HepG2 (cell line): ENCODE data around the gene ABHD1. TPM values are rescaled to one million over a fixed set of nuclear protein-coding genes. Genes with fewer than 3 reads are reported as not detected.

Experiments
- ATAC-seq: fragments of 200-7000 bp; cut with Tn5 transposase; 3 replicates; pipeline ENCODE4 v1.9.1; 2020; ENCODE audit warnings: mild to moderate bottlenecking, moderate library complexity
- BruUV-seq: library from RNA; stranded (reverse); fragments of 400-500 nt; replicated peaks from 2 replicates; lab custom pipeline; 2021; lab: Mats Ljungman, UMichigan
- CTCF ChIA-PET: fragments of 300-600 bp; formaldehyde crosslinking; extraction: SDS; loops from one replicate; lab custom pipeline; 2021; ENCODE audit warnings: low total read pairs, inconsistent platforms, low intra/inter-chr PET ratio; lab: Yijun Ruan, JAX
- POLR2A ChIA-PET: fragments of 350-600 bp; sonication (Branson Sonifier 250); formaldehyde crosslinking; loops from one replicate; lab custom pipeline; 2020; ENCODE audit warnings: antibody characterized with exemption, inconsistent platforms; lab: Yijun Ruan, JAX
- DNase-seq: peaks from one replicate; pipeline ENCODE4 v3.0.0-alpha.2; 2015; ENCODE audit warnings: low spot score
- FAIRE-seq: peaks from 3 replicates; lab custom pipeline; 2011; peaks lifted over from hg19 to GRCh38; lab: Jason Lieb, UNC
- H2AFZ ChIP-seq: one replicate; pipeline ENCODE4 v1.6.1; 2011; ENCODE audit warnings: low read length, inconsistent platforms
- H3K27ac ChIP-seq: fragments of 300-600 bp; 3 replicates; pipeline ENCODE4 v1.8.0; 2011; ENCODE audit warnings: mixed run types, mild to moderate bottlenecking, mixed read lengths, low read length, inconsistent platforms; ENCODE audit not compliant: insufficient read depth; ENCODE audit errors: extremely low read length
- H3K27me3 ChIP-seq, 2 experiments: fragments of 200-600 bp in 1 of 2; 2 replicates in 1 of 2; 3 replicates in 1 of 2; pipeline versions ENCODE4 v1.6.0 to v1.8.0; 2011; ENCODE audit warnings: low read length in 2 of 2, mild to moderate bottlenecking in 2 of 2, moderate library complexity in 2 of 2, inconsistent platforms in 1 of 2; ENCODE audit not compliant: insufficient read depth in 2 of 2, control insufficient read depth in 1 of 2
- H3K36me3 ChIP-seq, 2 experiments: fragments of 200-600 bp in 1 of 2; replicated peaks in 1 of 2; 2 replicates in 1 of 2; 3 replicates in 1 of 2; pipeline versions ENCODE4 v1.5.1 to v1.8.0; 2011; ENCODE audit warnings: low read length in 2 of 2, inconsistent platforms in 1 of 2; ENCODE audit not compliant: insufficient read depth in 2 of 2, control insufficient read depth in 1 of 2
- H3K4me1 ChIP-seq: 2 replicates; pipeline ENCODE4 v1.5.1; 2012; ENCODE audit warnings: low read length, inconsistent platforms; ENCODE audit not compliant: insufficient read depth
- H3K4me2 ChIP-seq: 2 replicates; pipeline ENCODE4 v1.6.0; 2011; ENCODE audit warnings: low read depth, low read length, inconsistent platforms
- H3K4me3 ChIP-seq, 3 experiments: fragments of 200-600 bp in 1 of 3; sonication (generic), shearing (Covaris generic) in 1 of 3; replicated peaks in 1 of 3; 2 replicates each; pipeline ENCODE4 v1.5.1; 2011 to 2016; ENCODE audit warnings: low read length in 3 of 3, inconsistent platforms in 2 of 3, low read depth in 2 of 3, mild to moderate bottlenecking in 2 of 3, control low read depth in 1 of 3, mixed read lengths in 1 of 3; ENCODE audit not compliant: insufficient read depth in 1 of 3
- H3K79me2 ChIP-seq: one replicate; pipeline ENCODE4 v1.6.1; 2011; ENCODE audit warnings: low read length, inconsistent platforms; ENCODE audit not compliant: insufficient read depth
- H3K9ac ChIP-seq: 2 replicates; pipeline ENCODE4 v1.6.0; 2011; ENCODE audit warnings: mild to moderate bottlenecking, low read depth, low read length, inconsistent platforms; ENCODE audit not compliant: insufficient read depth
- H3K9me3 ChIP-seq: 2 replicates; pipeline ENCODE4 v1.5.1; 2012; ENCODE audit warnings: mild to moderate bottlenecking, low read length
- H4K20me1 ChIP-seq: 2 replicates; pipeline ENCODE4 v1.6.0; 2011; ENCODE audit warnings: inconsistent platforms, mild to moderate bottlenecking, low read length, moderate library complexity; ENCODE audit not compliant: insufficient read depth
- BCLAF1 ChIP-seq: fragments of 450-650 bp; IDR thresholded peaks from 2 replicates; pipeline ENCODE4 v1.6.1; 2017; ENCODE audit warnings: mild to moderate bottlenecking
- CREM ChIP-seq, 2 experiments: sonication (generic) in 1 of 2; formaldehyde crosslinking in 1 of 2; IDR thresholded peaks; 2 replicates each; pipeline versions ENCODE4 v1.4.0 to v1.6.1; 2016 to 2020; ENCODE audit warnings: antibody characterized with exemption in 1 of 2, mild to moderate bottlenecking in 1 of 2, missing genetic modification reagents in 1 of 2
- ELF3 ChIP-seq: IDR thresholded peaks from 2 replicates; pipeline ENCODE4 v1.6.1; 2016; ENCODE audit warnings: missing genetic modification reagents, missing compliant biosample characterization
- ETV6 ChIP-seq: sonication (generic); formaldehyde crosslinking; conservative IDR thresholded peaks from 2 replicates; pipeline ENCODE4 v1.4.0; 2020; ENCODE audit warnings: missing genetic modification reagents
- GABPB1 ChIP-seq: IDR thresholded peaks from 2 replicates; pipeline ENCODE4 v1.6.1; 2016; ENCODE audit warnings: mild to moderate bottlenecking, missing genetic modification reagents, moderate library complexity, missing compliant biosample characterization
- HNRNPL ChIP-seq: fragments of 200-400 bp; formaldehyde crosslinking; IDR thresholded peaks from 2 replicates; pipeline ENCODE4 v1.6.1; 2017; ENCODE audit warnings: mild to moderate bottlenecking, low read depth, low read length
- HNRNPLL ChIP-seq: fragments of 200-400 bp; formaldehyde crosslinking; IDR thresholded peaks from 2 replicates; pipeline ENCODE4 v1.6.1; 2017; ENCODE audit warnings: mild to moderate bottlenecking, low read depth, low read length; ENCODE audit not compliant: poor library complexity, severe bottlenecking
- IRF9 ChIP-seq: sonication (generic); formaldehyde crosslinking; IDR thresholded peaks from 2 replicates; pipeline ENCODE4 v1.8.0; 2022; ENCODE audit warnings: missing genetic modification reagents, mild to moderate bottlenecking, borderline replicate concordance
- KAT2B ChIP-seq: fragments of 150-350 bp; IDR thresholded peaks from 2 replicates; pipeline ENCODE4 v1.6.1; 2014; ENCODE audit warnings: low read depth, low read length, borderline replicate concordance
- NFKB2 ChIP-seq: sonication (generic); formaldehyde crosslinking; IDR thresholded peaks from 2 replicates; pipeline ENCODE4 v1.4.0; 2020; ENCODE audit warnings: missing genetic modification reagents, borderline replicate concordance
- RAD21 ChIP-seq: fragments of 450-650 bp; formaldehyde crosslinking; IDR thresholded peaks from 2 replicates; pipeline ENCODE4 v1.5.0; 2020; ENCODE audit warnings: mild to moderate bottlenecking
- RBFOX2 ChIP-seq: fragments of 200-400 bp; formaldehyde crosslinking; IDR thresholded peaks from 2 replicates; pipeline ENCODE4 v1.6.1; 2017; ENCODE audit warnings: low read depth, mild to moderate bottlenecking, low read length
- SP1 ChIP-seq, 2 experiments: fragments of 450-650 bp in 1 of 2; sonication (generic) in 1 of 2; formaldehyde crosslinking in 1 of 2; IDR thresholded peaks; 2 replicates each; pipeline versions ENCODE4 v1.4.0 to v1.6.1; 2016 to 2020; ENCODE audit warnings: missing genetic modification reagents in 1 of 2
- SP5 ChIP-seq: IDR thresholded peaks from 2 replicates; pipeline ENCODE4 v1.6.1; 2016; ENCODE audit warnings: low read depth, borderline replicate concordance
- ZNF274 ChIP-seq: sonication (generic); formaldehyde crosslinking; IDR thresholded peaks from 2 replicates; pipeline ENCODE4 v1.5.1; 2020; ENCODE audit warnings: mild to moderate bottlenecking, missing genetic modification reagents
- ZNF292 ChIP-seq: sonication (generic); formaldehyde crosslinking; IDR thresholded peaks from 2 replicates; pipeline ENCODE4 v1.8.1; 2022; ENCODE audit warnings: mild to moderate bottlenecking, low read depth, missing genetic modification reagents, borderline replicate concordance
- ZNF720 ChIP-seq: sonication (generic); formaldehyde crosslinking; IDR thresholded peaks from 2 replicates; pipeline ENCODE4 v1.4.0; 2020; ENCODE audit warnings: missing genetic modification reagents
- WGBS: methylation state at CpG from one replicate; pipeline ENCODE4 v1.1.6; 2017; ENCODE audit warnings: low lambda C conversion rate; 5-methylcytosine and 5-hydroxymethylcytosine counted together
- in situ Hi-C: cut with HindIII; loops from 2 replicates; pipeline ENCODE4 v1.10.0; 2017; ENCODE audit warnings: low pct_unique_long_range_greater_than_20kb; ENCODE audit not compliant: extremely low pct_ligation_motif_present
- intact Hi-C: fragments of 100-400 bp; cut with micrococcal nuclease; formaldehyde crosslinking; loops from one replicate; pipeline ENCODE4 v1.10.0; 2022; ENCODE audit not compliant: unreplicated experiment
- polyA plus RNA-seq, 8 experiments: library from polyadenylated mRNA; depleted of rRNA in 3 of 8; stranded (reverse) in 7 of 8; unstranded in 1 of 8; fragments of >200 nt; fragmentation: Illumina TruSeq in 4 of 8; extraction: Trizol in 4 of 8; gene quantifications; 2 replicates each; pipeline versions ENCODE4 v1.2.1 to v1.2.3, GENCODE V29; 2011 to 2016; ENCODE audit warnings: low read depth in 4 of 8, missing spikeins in 1 of 8, mixed read lengths in 1 of 8; ENCODE audit not compliant: insufficient read depth in 1 of 8
- total RNA-seq, 5 experiments: library from RNA; depleted of rRNA; stranded (reverse); fragments of >200 nt; fragmentation: Illumina TruSeq; extraction: Trizol; gene quantifications; 2 replicates each; pipeline ENCODE4 v1.2.3, GENCODE V29; 2016; ENCODE audit warnings: low read depth in 1 of 5

ABHD1 gene
- total and polyA plus RNA-seq, 2 of the 13 experiments (the other 11 are each of a cell fraction or from before 2014, with no cell fraction given), result 0.04 to 0.81 TPM

DNA sequence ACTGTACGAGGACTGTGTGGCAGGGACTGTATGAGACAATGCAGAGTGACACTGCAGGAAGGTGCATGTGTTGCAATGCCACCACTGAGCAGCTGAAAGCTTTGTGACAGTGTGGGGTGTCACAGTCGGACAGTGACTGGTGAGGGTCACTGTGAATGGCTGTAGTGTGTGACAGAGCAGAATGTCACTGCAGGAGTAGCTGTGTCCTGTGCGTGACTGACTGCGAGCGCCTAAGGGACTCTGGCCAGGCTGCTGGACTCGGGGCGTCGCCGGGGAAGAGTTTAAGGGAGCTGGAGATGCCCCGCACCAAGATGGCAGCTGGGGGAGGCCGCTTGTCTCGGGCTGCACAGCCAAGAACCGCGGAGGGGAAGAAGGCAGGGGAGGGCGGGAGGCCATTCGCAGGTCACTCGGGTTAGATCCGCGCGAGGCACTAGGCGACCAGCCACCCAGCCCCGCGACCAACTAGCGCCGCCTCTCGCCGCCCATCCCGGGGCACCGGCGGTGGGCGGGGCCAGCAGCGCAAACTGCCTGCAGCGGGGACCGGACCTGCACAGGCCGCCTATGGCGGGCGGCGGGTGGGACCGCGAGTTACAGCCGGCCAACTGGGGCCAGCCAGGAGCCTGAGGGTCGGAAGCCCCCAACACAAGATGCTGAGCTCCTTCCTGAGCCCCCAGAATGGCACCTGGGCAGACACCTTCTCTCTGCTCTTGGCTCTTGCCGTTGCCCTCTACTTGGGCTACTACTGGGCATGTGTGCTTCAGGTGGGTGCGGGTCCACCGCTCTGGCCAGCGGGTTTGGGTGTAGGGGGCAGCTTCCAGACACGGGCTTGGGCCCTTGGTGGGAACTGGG lies at the start of gene ABHD1 (continued):
- TF ChIP-seq IRF9 (CRISPR knock-in tag), result peak; percentile 71; the same call in 1 of the 2 replicates
- TF ChIP-seq RAD21 (CRISPR knock-in tag), result 0 out of 2 replicates have a peak, but pooled peaks have one; percentile 45
- TF ChIP-seq ZNF274 (CRISPR knock-in tag), result peak; percentile 40; the same call in 1 of the 2 replicates
- peak; percentile 45; the same call in 1 of the 2 replicates for TF ChIP-seq ELF3 (CRISPR knock-in tag)
- 0 out of 2 replicates have a peak, but pooled peaks have one; percentile 52 for TF ChIP-seq HNRNPL
- TF ChIP-seq SP5 (CRISPR knock-in tag), result peak; percentile 68
- peak; percentile 79; the same call in 1 of the 2 replicates for TF ChIP-seq NFKB2

DNA sequence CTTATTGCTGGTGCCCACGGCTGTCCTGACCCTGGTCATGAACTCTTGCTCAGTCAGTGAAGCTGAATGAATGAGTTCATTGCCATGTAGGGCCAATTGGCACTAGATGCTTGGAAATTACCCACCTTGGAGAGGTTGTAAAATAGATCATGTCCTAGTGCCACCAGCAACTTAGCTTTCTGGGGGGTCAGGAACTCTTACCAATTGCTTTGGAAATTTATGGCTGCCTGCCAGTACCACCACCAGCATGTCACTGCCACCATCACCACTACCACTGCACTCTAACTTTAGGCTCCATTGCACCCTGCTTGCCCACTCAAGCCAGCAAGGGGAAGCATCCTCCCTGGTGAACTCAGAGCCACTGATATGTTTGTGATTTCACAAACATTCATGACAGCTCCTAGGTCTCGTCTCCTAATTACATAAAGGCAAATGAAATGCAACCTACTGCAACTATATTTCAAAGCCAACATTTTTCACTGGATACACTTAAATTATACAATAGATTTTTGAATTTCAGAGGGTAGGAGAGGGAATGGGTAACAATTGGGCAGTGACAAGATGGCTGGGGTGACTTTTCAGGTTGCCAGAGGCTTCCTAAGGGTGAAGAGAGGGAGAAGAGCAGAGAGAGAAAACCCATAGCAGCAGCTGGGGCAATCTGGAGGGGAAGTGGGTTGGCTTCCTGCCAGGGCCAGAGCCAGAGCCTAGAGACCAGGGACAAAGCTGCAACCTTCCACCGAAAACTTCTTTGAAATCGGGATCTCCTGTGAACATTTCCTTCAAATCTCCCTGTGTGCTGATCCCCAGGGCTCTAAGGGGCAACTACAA lies 48.7 kb upstream of the ABHD1 start:
- CTCF ChIA-PET, result no interaction called here
- H4K20me1 ChIP-seq, result no peaks in the 10 kb centered on the region
- peak overlapping the region; percentile 49 for H3K4me2 ChIP-seq
- H3K9ac ChIP-seq, result no peak overlapping the region
- H3K9me3 ChIP-seq, result no peaks in the 10 kb centered on the region
- no peak overlapping the region for H2AFZ ChIP-seq
- peak overlapping the region in 1 of 3 experiments; percentile 20; a peak in 1 of 6 replicates for H3K4me3 ChIP-seq
- FAIRE-seq, result no peak
- POLR2A ChIA-PET, result interaction anchor here (0.7 to 4.3 kb wide), 4 partner anchors 18 to 149 kb away, joined by 3 to 49 read pairs (median 6); partner anchors contain the start of gene AGBL5
- peaks cover 80% of the 10 kb centered on the region for H3K4me1 ChIP-seq
- H3K27ac ChIP-seq, result no peak overlapping the region
- WGBS, result 17% methylated on average over 4 of the region's 4 CpGs
- no peak for ATAC-seq
- H3K27me3 ChIP-seq, result peaks cover 0 to 16% of the 10 kb centered on the region in 2 experiments; a peak in 2 of 5 replicates
- no TSS peak for BruUV-seq
- no peaks in the 10 kb centered on the region for H3K36me3 ChIP-seq
- DNase-seq, result no peak
- peaks cover 15% of the 10 kb centered on the region for H3K79me2 ChIP-seq
- intact Hi-C loops, result no loop called here
- in situ Hi-C loops, result no loop called here
- TF ChIP-seq ZNF720 (CRISPR knock-in tag), result no peak
- TF ChIP-seq HNRNPLL, result no peak
- TF ChIP-seq RBFOX2, result no peak
- TF ChIP-seq KAT2B, result no peak
- no peak for TF ChIP-seq SP1 (IDR thresholded peaks at IDR 0.05)
- TF ChIP-seq SP1 (CRISPR knock-in tag; IDR thresholded peaks at IDR 0.05), result no peak
- TF ChIP-seq CREM (IDR thresholded peaks at IDR 0.05), result no peak
- TF ChIP-seq CREM (CRISPR knock-in tag; IDR thresholded peaks at IDR 0.05), result no peak
- no peak for TF ChIP-seq BCLAF1
- TF ChIP-seq ETV6 (CRISPR knock-in tag), result no peak
- no peak for TF ChIP-seq GABPB1 (CRISPR knock-in tag)
- no peak for TF ChIP-seq ZNF292
